ENCODE results near the gene UNC13A. TPM values are rescaled to one million over a fixed set of nuclear protein-coding genes. Genes with fewer than 3 reads are reported as not detected.

UNC13A gene
- total and polyA plus RNA-seq, 2 of the 13 experiments (the other 11 are each of a cell fraction or from before 2014, with no cell fraction given) = 0.11 to 0.45 TPM

- 0 out of 2 replicates have a peak, but pooled peaks have one; percentile 35 for TF ChIP-seq ZNF264 (CRISPR knock-in tag; IDR thresholded peaks at IDR 0.05)
- TF ChIP-seq ZBTB43 (CRISPR knock-in tag; conservative IDR thresholded peaks at IDR 0.05) = peak; percentile 68
- peak; percentile 29; the same call in 1 of the 2 replicates for TF ChIP-seq HDAC2 (CRISPR knock-in tag; IDR thresholded peaks at IDR 0.05)
- no peak for TF ChIP-seq ZBTB7B (CRISPR knock-in tag; IDR thresholded peaks at IDR 0.05)
- peak; percentile 28; the same call in 1 of the 2 replicates for TF ChIP-seq ARID5B (CRISPR knock-in tag; IDR thresholded peaks at IDR 0.05)
- 0 out of 2 replicates have a peak, but pooled peaks have one; percentile 41 for TF ChIP-seq ZNF766 (CRISPR knock-in tag; IDR thresholded peaks at IDR 0.05; ENCODE audit: borderline replicate concordance)
- TF ChIP-seq FOXO4 (CRISPR knock-in tag; conservative IDR thresholded peaks at IDR 0.05) = no peak
- TF ChIP-seq TMF1 (CRISPR knock-in tag; IDR thresholded peaks at IDR 0.05; ENCODE audit: low read depth) = peak; percentile 84; the same call in 1 of the 2 replicates
- TF ChIP-seq ZNF639 (CRISPR knock-in tag; conservative IDR thresholded peaks at IDR 0.05) = no peak
- TF ChIP-seq DR1 (CRISPR knock-in tag; IDR thresholded peaks at IDR 0.05) = no peak
- TF ChIP-seq MNT (IDR thresholded peaks at IDR 0.05) = no peak
- peak; percentile 68; the same call in 1 of the 2 replicates for TF ChIP-seq ZNF773 (CRISPR knock-in tag; IDR thresholded peaks at IDR 0.05; ENCODE audit: borderline replicate concordance)
- no peak for TF ChIP-seq SUZ12 (IDR thresholded peaks at IDR 0.05; ENCODE audit: low read depth, low read length)
- TF ChIP-seq HES4 (CRISPR knock-in tag; IDR thresholded peaks at IDR 0.05; ENCODE audit: borderline replicate concordance) = 0 out of 2 replicates have a peak, but pooled peaks have one; percentile 44
- no peak for TF ChIP-seq ZNF570 (CRISPR knock-in tag; IDR thresholded peaks at IDR 0.05; ENCODE audit: borderline replicate concordance)
- no peak for TF ChIP-seq GLI4 (CRISPR knock-in tag; IDR thresholded peaks at IDR 0.05; ENCODE audit: borderline replicate concordance)
- no peak for TF ChIP-seq DMAP1 (CRISPR knock-in tag; IDR thresholded peaks at IDR 0.05)
- TF ChIP-seq RARA (CRISPR knock-in tag; IDR thresholded peaks at IDR 0.05) = peak; percentile 24; the same call in 1 of the 2 replicates
- no peak for TF ChIP-seq SP140L (CRISPR knock-in tag; IDR thresholded peaks at IDR 0.05; ENCODE audit: borderline replicate concordance)
Measured at GRCh38 chr19:17687857-17688784, at the start of gene UNC13A (continued).

All from HepG2 (cell line).